NB4 (cell line): ENCODE results near the gene CCDC15.

ENCODE experiments used
- MAX ChIP-seq: IDR thresholded peaks from 2 replicates; pipeline ENCODE4 v1.6.1; 2011; ENCODE audit warnings: low read depth, low read length
- POLR2A ChIP-seq: IDR thresholded peaks from 2 replicates; pipeline ENCODE4 v1.6.1; 2011; ENCODE audit warnings: mild to moderate bottlenecking; ENCODE audit not compliant: insufficient read length; ENCODE audit errors: extremely low read depth
- TF ChIP-seq, protein P1 (sequence below): IDR thresholded peaks from one replicate; pipeline ENCODE4 v1.5.1; 2012; ENCODE audit warnings: low read depth, low read length

GRCh38 chr11:125056931-125057692 is 103.1 kb downstream of the CCDC15 start:
- TF ChIP-seq, protein P1, sequence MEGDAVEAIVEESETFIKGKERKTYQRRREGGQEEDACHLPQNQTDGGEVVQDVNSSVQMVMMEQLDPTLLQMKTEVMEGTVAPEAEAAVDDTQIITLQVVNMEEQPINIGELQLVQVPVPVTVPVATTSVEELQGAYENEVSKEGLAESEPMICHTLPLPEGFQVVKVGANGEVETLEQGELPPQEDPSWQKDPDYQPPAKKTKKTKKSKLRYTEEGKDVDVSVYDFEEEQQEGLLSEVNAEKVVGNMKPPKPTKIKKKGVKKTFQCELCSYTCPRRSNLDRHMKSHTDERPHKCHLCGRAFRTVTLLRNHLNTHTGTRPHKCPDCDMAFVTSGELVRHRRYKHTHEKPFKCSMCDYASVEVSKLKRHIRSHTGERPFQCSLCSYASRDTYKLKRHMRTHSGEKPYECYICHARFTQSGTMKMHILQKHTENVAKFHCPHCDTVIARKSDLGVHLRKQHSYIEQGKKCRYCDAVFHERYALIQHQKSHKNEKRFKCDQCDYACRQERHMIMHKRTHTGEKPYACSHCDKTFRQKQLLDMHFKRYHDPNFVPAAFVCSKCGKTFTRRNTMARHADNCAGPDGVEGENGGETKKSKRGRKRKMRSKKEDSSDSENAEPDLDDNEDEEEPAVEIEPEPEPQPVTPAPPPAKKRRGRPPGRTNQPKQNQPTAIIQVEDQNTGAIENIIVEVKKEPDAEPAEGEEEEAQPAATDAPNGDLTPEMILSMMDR = no peak
- TF ChIP-seq POLR2A (no peak), MAX (no peak)
